Right renal pelvis (tissue), 4 donors: ENCODE data around the gene FRMD3. TPM values are rescaled to one million over a fixed set of nuclear protein-coding genes. Genes with fewer than 3 reads are reported as not detected.
"Not testable (repeated sequence)": the region's sequence is repeated elsewhere in the genome, so short reads cannot be mapped to it uniquely, and the experiment has no call there.

Source experiments
- DNase-seq, 4 donors: peaks; one replicate each; pipeline ENCODE4 v3.0.0-alpha.2; 2013; ENCODE audit warnings: low read depth in 4 of 4, low spot score in 3 of 4, missing footprints in 1 of 4
- polyA plus RNA-seq, 4 donors: library from polyadenylated mRNA; unstranded; fragments of 120-200 nt; gene quantifications; one replicate each; pipeline ENCODE4 v1.2.1, GENCODE V29; 2013; ENCODE audit not compliant: insufficient read length in 4 of 4

Gene FRMD3
- polyA plus RNA-seq, 4 donors, result 21.4 to 28.9 (median 25.2) TPM

- DNase-seq, result no peak
Observed at GRCh38 chr9:83403527-83404238, 134.5 kb downstream of the FRMD3 start.

- DNase-seq, result no peak
Observed at GRCh38 chr9:83401328-83401900, 136.8 kb downstream of the FRMD3 start.

GRCh38 chr9:83396813-83397212 lies 141.4 kb downstream of the FRMD3 start:
- DNase-seq, result no peak

- DNase-seq, result no peak
Observed at GRCh38 chr9:83396342-83396741, 141.9 kb downstream of the FRMD3 start.

GRCh38 chr9:83392228-83392627 lies 146.0 kb downstream of the FRMD3 start:
- no peak for DNase-seq

GRCh38 chr9:83388346-83388745 lies 149.9 kb downstream of the FRMD3 start:
- no peak for DNase-seq

- no peak for DNase-seq
Observed at GRCh38 chr9:83387401-83388185, 150.6 kb downstream of the FRMD3 start.

- DNase-seq, result no peak
Observed at GRCh38 chr9:83385317-83385716, 152.9 kb downstream of the FRMD3 start.

- DNase-seq, result no peak
Observed at GRCh38 chr9:83384214-83384613, 154.0 kb downstream of the FRMD3 start.

GRCh38 chr9:83383034-83383433 lies 155.2 kb downstream of the FRMD3 start:
- DNase-seq, result no peak

GRCh38 chr9:83382421-83382820 lies 155.8 kb downstream of the FRMD3 start:
- DNase-seq, result no peak

- DNase-seq, result no peak
Observed at GRCh38 chr9:83379045-83379444, 159.2 kb downstream of the FRMD3 start.

GRCh38 chr9:83372957-83373356 lies 165.2 kb downstream of the FRMD3 start:
- DNase-seq, result no peak

- DNase-seq, result no peak
Observed at GRCh38 chr9:83367326-83367725, 170.9 kb downstream of the FRMD3 start.

- no peak for DNase-seq
Observed at GRCh38 chr9:83362341-83362995, 175.7 kb downstream of the FRMD3 start.

- DNase-seq, result no peak
Observed at GRCh38 chr9:83359039-83359438, 179.2 kb downstream of the FRMD3 start.

GRCh38 chr9:83358493-83358892 lies 179.7 kb downstream of the FRMD3 start:
- DNase-seq, result not testable (repeated sequence)

GRCh38 chr9:83355729-83356151 lies 182.5 kb downstream of the FRMD3 start:
- no peak for DNase-seq

- DNase-seq, result no peak
Observed at GRCh38 chr9:83355024-83355444, 183.2 kb downstream of the FRMD3 start.

GRCh38 chr9:83349031-83349430 lies 189.2 kb downstream of the FRMD3 start:
- DNase-seq, result no peak
